HCT116 (cell line): Measurements from ENCODE around the gene FEM1B. TPM values are rescaled to one million over a fixed set of nuclear protein-coding genes. Genes with fewer than 3 reads are reported as not detected.

Experiments
- ATAC-seq: fragments of 200-7000 bp; cut with Tn5 transposase; 2 replicates; pipeline ENCODE4 v1.9.1; 2020; ENCODE audit warnings: mild to moderate bottlenecking, moderate library complexity
- BruUV-seq: library from RNA; stranded (reverse); fragments of 400-500 nt; replicated peaks from 2 replicates; lab custom pipeline; 2021; lab: Mats Ljungman, UMichigan
- CTCF ChIA-PET: fragments of 300-600 bp; sonication (Branson Sonifier 250); formaldehyde crosslinking; loops from one replicate; lab custom pipeline; 2021; ENCODE audit warnings: antibody characterized with exemption; lab: Charles Lee
- POLR2A ChIA-PET: fragments of 300-600, 350-600 bp; sonication (Branson Sonifier 250); formaldehyde crosslinking; loops from one replicate; lab custom pipeline; 2021; ENCODE audit warnings: antibody characterized with exemption; lab: Charles Lee
- RAD21 ChIA-PET, 2 experiments: fragments of 300-600 bp; sonication (Branson Sonifier 250); formaldehyde crosslinking; loops; one replicate each; lab custom pipeline; 2023; ENCODE audit warnings: low total read pairs in 2 of 2; ENCODE audit not compliant: uncharacterized antibody in 2 of 2, unreplicated experiment in 2 of 2, low non-redundant PET in 1 of 2; lab: Charles Lee
- DNase-seq: peaks from one replicate; pipeline ENCODE4 v3.0.0-alpha.2; 2010; ENCODE audit warnings: low read depth, low spot score
- H2AFZ ChIP-seq: fragments of 200-600 bp; shearing (Covaris generic), sonication (generic); 2 replicates; pipeline ENCODE4 v1.6.1; 2017; ENCODE audit warnings: low read depth, mixed run types, mixed read lengths, antibody characterized with exemption, low read length; ENCODE audit not compliant: poor library complexity, severe bottlenecking
- H3K27ac ChIP-seq: 2 replicates; pipeline ENCODE4 v1.5.1; 2012; ENCODE audit warnings: low read depth, low read length
- H3K27me3 ChIP-seq: fragments of 200-600 bp; sonication (generic); 2 replicates; pipeline ENCODE4 v1.6.1; 2016; ENCODE audit warnings: mixed run types, low read length, mixed read lengths; ENCODE audit not compliant: insufficient read depth
- H3K36me3 ChIP-seq, 2 experiments: fragments of 200-500 bp in 1 of 2; fragments of 200-600 bp in 1 of 2; sonication (Bioruptor generic) in 1 of 2; sonication (generic) in 1 of 2; 2 replicates each; pipeline versions ENCODE4 v1.5.1 to v1.6.1; 2014 to 2016; ENCODE audit warnings: low read length in 2 of 2, inconsistent platforms in 1 of 2, mixed read lengths in 1 of 2, mixed run types in 1 of 2; ENCODE audit not compliant: insufficient read depth in 2 of 2, control insufficient read depth in 1 of 2
- H3K4me1 ChIP-seq, 2 experiments: fragments of 200-600 bp in 1 of 2; sonication (generic) in 1 of 2; 2 replicates each; pipeline versions ENCODE4 v1.5.1 to v1.6.1; 2012 to 2017; ENCODE audit warnings: low read length in 2 of 2, inconsistent platforms in 1 of 2, mild to moderate bottlenecking in 1 of 2, mixed read lengths in 1 of 2, mixed run types in 1 of 2, moderate library complexity in 1 of 2; ENCODE audit not compliant: insufficient read depth in 2 of 2, control insufficient read depth in 1 of 2
- H3K4me2 ChIP-seq: fragments of 200-600 bp; sonication (generic); 2 replicates; pipeline ENCODE4 v1.6.1; 2017; ENCODE audit warnings: mixed run types, low read length, mixed read lengths
- H3K4me3 ChIP-seq, 2 experiments: fragments of 200-600 bp in 1 of 2; sonication (generic) in 1 of 2; replicated peaks in 1 of 2; 2 replicates each; pipeline ENCODE4 v1.5.1; 2011 to 2016; ENCODE audit warnings: low read length in 2 of 2, control low read depth in 1 of 2, low read depth in 1 of 2, mild to moderate bottlenecking in 1 of 2, mixed read lengths in 1 of 2, mixed run types in 1 of 2
- H3K79me2 ChIP-seq: fragments of 200-600 bp; sonication (generic); 2 replicates; pipeline ENCODE4 v1.6.1; 2017; ENCODE audit warnings: mild to moderate bottlenecking, mixed run types, low read length, moderate library complexity, mixed read lengths; ENCODE audit not compliant: insufficient read depth
- H3K9ac ChIP-seq: fragments of 200-600 bp; sonication (generic); 2 replicates; pipeline ENCODE4 v1.6.1; 2016; ENCODE audit warnings: low read length, mixed read lengths
- H3K9me2 ChIP-seq: fragments of 200-600 bp; sonication (generic), shearing (Covaris generic); 2 replicates; pipeline ENCODE4 v1.6.1; 2017; ENCODE audit warnings: mixed run types, mild to moderate bottlenecking, moderate library complexity; ENCODE audit not compliant: insufficient read depth
- H3K9me3 ChIP-seq, 2 experiments: fragments of 200-500 bp in 1 of 2; fragments of 200-600 bp in 1 of 2; sonication (Bioruptor generic) in 1 of 2; sonication (generic) in 1 of 2; 2 replicates each; pipeline ENCODE4 v1.6.1; 2014 to 2017; ENCODE audit warnings: low read length in 2 of 2, mixed read lengths in 2 of 2, inconsistent platforms in 1 of 2, low read depth in 1 of 2, mild to moderate bottlenecking in 1 of 2, mixed run types in 1 of 2, moderate library complexity in 1 of 2; ENCODE audit not compliant: control insufficient read depth in 1 of 2, insufficient read depth in 1 of 2
- H4K20me1 ChIP-seq: fragments of 200-600 bp; sonication (generic), shearing (Covaris generic); 2 replicates; pipeline ENCODE4 v1.6.1; 2017; ENCODE audit warnings: mixed run types, mild to moderate bottlenecking, moderate library complexity; ENCODE audit not compliant: insufficient read depth
- CBX3 ChIP-seq: IDR thresholded peaks from 2 replicates; pipeline ENCODE4 v1.6.1; 2012; ENCODE audit warnings: low read depth
- JUND ChIP-seq: IDR thresholded peaks from 2 replicates; pipeline ENCODE4 v1.6.1; 2012
- POLR2A ChIP-seq: IDR thresholded peaks from 2 replicates; pipeline ENCODE4 v1.7.0; 2011; ENCODE audit warnings: borderline replicate concordance; ENCODE audit not compliant: insufficient read depth, insufficient read length; ENCODE audit errors: extremely low read depth
- REST ChIP-seq: IDR thresholded peaks from 2 replicates; pipeline ENCODE4 v1.6.1; 2012; ENCODE audit warnings: low read depth
- SIN3A ChIP-seq: IDR thresholded peaks from 2 replicates; pipeline ENCODE4 v1.6.1; 2012; ENCODE audit warnings: low read depth
- TCF7L2 ChIP-seq: IDR thresholded peaks from 2 replicates; pipeline ENCODE4 v1.7.0; 2011; ENCODE audit warnings: borderline replicate concordance, inconsistent platforms; ENCODE audit not compliant: insufficient read depth, insufficient read length; ENCODE audit errors: extremely low read depth
- ZNF274 ChIP-seq: fragments of 200-500 bp; sonication (Bioruptor generic); IDR thresholded peaks from 2 replicates; pipeline ENCODE4 v1.6.1; 2014; ENCODE audit warnings: mild to moderate bottlenecking, low read depth, low read length, inconsistent platforms
- intact Hi-C: fragments of 100-400 bp; cut with micrococcal nuclease; formaldehyde crosslinking; loops from 2 replicates; pipeline ENCODE4 v1.10.0; 2022
- total RNA-seq: library from RNA; stranded (reverse); gene quantifications from one replicate; pipeline ENCODE4 v1.2.1, GENCODE V29; 2021; ENCODE audit not compliant: unreplicated experiment

FEM1B gene
- total RNA-seq, 1 experiment from 2014 or later, result 39.7 TPM

- TSS peak; percentile 53 for BruUV-seq
- Histone ChIP-seq H3K36me3 (0 out of 4 replicates have a peak, but pooled peaks cover 2 to 9% of the 10 kb centered on the region in 2 experiments), H3K27ac (peak overlapping the region; percentile 95), H4K20me1 (peaks cover 13% of the 10 kb centered on the region; the same call in 1 of the 2 replicates), H3K4me3 (peak overlapping the region; percentile 78 to 93), H3K4me1 (peaks cover 13 to 31% of the 10 kb centered on the region in 2 experiments; a peak in 3 of 4 replicates), H3K27me3 (no peaks in the 10 kb centered on the region), H3K79me2 (peaks cover 59% of the 10 kb centered on the region), H3K4me2 (peak overlapping the region; percentile 84), H3K9me3 (no peaks in the 10 kb centered on the region), H2AFZ (no peak overlapping the region), H3K9ac (peak overlapping the region; percentile 82), H3K9me2 (no peaks in the 10 kb centered on the region)
- ATAC-seq (peak; percentile 21; the same call in 1 of the 2 replicates), DNase-seq (no peak)
- ChIA-PET POLR2A (interaction anchor here (0.6 to 1.1 kb wide), 3 partner anchors 9 to 362 kb away, joined by 3 read pairs; no protein-coding TSS in a partner anchor), CTCF (no interaction called here), RAD21 (no interaction called here)
- intact Hi-C loops, result no loop called here
- no peak for TF ChIP-seq ZNF274
- TF ChIP-seq SIN3A, result no peak
- TF ChIP-seq POLR2A, result no peak
- TF ChIP-seq REST, result no peak
- no peak for TF ChIP-seq TCF7L2
- no peak for TF ChIP-seq JUND
- TF ChIP-seq CBX3, result no peak
Observed at GRCh38 chr15:68278595-68279405, 1.3 kb downstream of the FEM1B start.
